Body of pancreas (tissue), 4 donors: ENCODE results near the gene COP1. TPM values are rescaled to one million over a fixed set of nuclear protein-coding genes. Genes with fewer than 3 reads are reported as not detected.

Source experiments
- ATAC-seq: fragments of 150-250 bp; one replicate; pipeline ENCODE4 v1.9.1; 2016
- DNase-seq, 4 donors: peaks; one replicate each; pipeline ENCODE4 v3.0.0-alpha.2; 2019
- H3K27ac ChIP-seq, 4 donors: fragments of 200-600 bp; sonication (generic); 1 replicate in 3 of 4; 2 replicates in 1 of 4; pipeline versions ENCODE4 v1.5.1 to v1.6.1; 2016 to 2019; ENCODE audit warnings: mild to moderate bottlenecking in 1 of 4, mixed read lengths in 1 of 4, moderate library complexity in 1 of 4
- H3K27me3 ChIP-seq, 2 donors: fragments of 200-600 bp; sonication (generic); one replicate each; pipeline ENCODE4 v1.6.0; 2016; ENCODE audit warnings: mild to moderate bottlenecking in 1 of 2
- H3K36me3 ChIP-seq, 2 donors: fragments of 200-600 bp; sonication (generic); replicated peaks in 1 of 2; 2 replicates each; pipeline ENCODE4 v1.5.1; 2016; ENCODE audit warnings: low read depth in 2 of 2; ENCODE audit not compliant: insufficient read depth in 1 of 2
- H3K4me1 ChIP-seq: fragments of 200-600 bp; sonication (generic); one replicate; pipeline ENCODE4 v1.6.0; 2016
- H3K4me3 ChIP-seq, 2 donors: fragments of 200-600 bp; sonication (generic); 1 replicate in 1 of 2; 2 replicates in 1 of 2; pipeline ENCODE4 v1.5.1; 2016 to 2019
- H3K9me3 ChIP-seq, 3 donors: fragments of 200-600 bp; sonication (generic); 1 replicate in 2 of 3; 2 replicates in 1 of 3; pipeline ENCODE4 v1.5.1; 2016
- POLR2A ChIP-seq, 3 donors: fragments of 450-650 bp; IDR thresholded peaks; one replicate each; pipeline ENCODE4 v1.6.1; 2016; ENCODE audit warnings: antibody characterized with exemption in 3 of 3, mild to moderate bottlenecking in 2 of 3
- WGBS, 2 donors: methylation state at CpG; one replicate each; pipeline ENCODE4 v1.1.5; 2017; 5-methylcytosine and 5-hydroxymethylcytosine counted together
- intact Hi-C: fragments of 100-400 bp; cut with DNase I; formaldehyde crosslinking; loops from one replicate; pipeline ENCODE4 v1.15.1; 2023
- total RNA-seq, 2 donors: library from RNA; depleted of rRNA; stranded (reverse); fragments of >200 nt; gene quantifications; one replicate each; pipeline ENCODE4 v1.1.0, GENCODE V29; 2016
- TF ChIP-seq, protein P1 (sequence below), 7 experiments: fragments of 450-650 bp in 4 of 7; fragments of 200-600 bp in 3 of 7; sonication (generic) in 3 of 7; IDR thresholded peaks; one replicate each; pipeline ENCODE4 v1.5.1; 2016 to 2019; ENCODE audit warnings: antibody characterized with exemption in 7 of 7

The COP1 gene
- total RNA-seq, 2 donors from 2014 or later, result 36.6 to 45.8 TPM

DNA sequence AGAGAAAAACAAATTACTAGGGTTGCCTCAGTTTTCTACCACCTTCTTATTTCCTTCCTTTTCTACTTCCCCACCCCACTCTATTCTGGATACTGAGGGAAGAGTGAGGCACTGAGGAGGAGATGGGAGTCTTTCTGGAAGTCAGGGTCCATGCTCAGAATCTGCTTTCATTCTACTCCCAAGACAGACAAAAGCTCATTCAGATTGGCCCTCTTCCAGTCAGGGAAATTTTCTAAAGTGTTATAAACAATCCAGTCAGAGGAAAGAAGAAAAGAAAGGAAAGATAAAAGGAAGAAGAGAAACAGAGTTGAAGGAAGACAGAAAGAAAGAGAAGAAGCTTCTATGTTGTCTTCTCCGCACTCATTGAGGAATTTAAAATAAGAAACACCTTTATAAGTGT lies 228.6 kb downstream of the COP1 start:
- DNase-seq, result no peak
- WGBS, 2 donors, result 97 to 100% methylated on average over 1 of the region's 1 CpG
- H3K9me3 ChIP-seq, result peaks cover 0 to 4% (median 0%) of the 10 kb centered on the region in 3 donors
- no peaks in the 10 kb centered on the region for H3K27me3 ChIP-seq
- H3K36me3 ChIP-seq, result peaks cover 0 to 4% of the 10 kb centered on the region in 2 donors
- H3K4me3 ChIP-seq, result no peak overlapping the region
- no peak overlapping the region for H3K27ac ChIP-seq
- TF ChIP-seq, protein P1, sequence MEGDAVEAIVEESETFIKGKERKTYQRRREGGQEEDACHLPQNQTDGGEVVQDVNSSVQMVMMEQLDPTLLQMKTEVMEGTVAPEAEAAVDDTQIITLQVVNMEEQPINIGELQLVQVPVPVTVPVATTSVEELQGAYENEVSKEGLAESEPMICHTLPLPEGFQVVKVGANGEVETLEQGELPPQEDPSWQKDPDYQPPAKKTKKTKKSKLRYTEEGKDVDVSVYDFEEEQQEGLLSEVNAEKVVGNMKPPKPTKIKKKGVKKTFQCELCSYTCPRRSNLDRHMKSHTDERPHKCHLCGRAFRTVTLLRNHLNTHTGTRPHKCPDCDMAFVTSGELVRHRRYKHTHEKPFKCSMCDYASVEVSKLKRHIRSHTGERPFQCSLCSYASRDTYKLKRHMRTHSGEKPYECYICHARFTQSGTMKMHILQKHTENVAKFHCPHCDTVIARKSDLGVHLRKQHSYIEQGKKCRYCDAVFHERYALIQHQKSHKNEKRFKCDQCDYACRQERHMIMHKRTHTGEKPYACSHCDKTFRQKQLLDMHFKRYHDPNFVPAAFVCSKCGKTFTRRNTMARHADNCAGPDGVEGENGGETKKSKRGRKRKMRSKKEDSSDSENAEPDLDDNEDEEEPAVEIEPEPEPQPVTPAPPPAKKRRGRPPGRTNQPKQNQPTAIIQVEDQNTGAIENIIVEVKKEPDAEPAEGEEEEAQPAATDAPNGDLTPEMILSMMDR (IDR thresholded peaks at IDR 0.05), result no peak
- TF ChIP-seq POLR2A (IDR thresholded peaks at IDR 0.05), result no peak
- no peak for ATAC-seq
- intact Hi-C loops, result no loop called here
- no peaks in the 10 kb centered on the region for H3K4me1 ChIP-seq

DNA sequence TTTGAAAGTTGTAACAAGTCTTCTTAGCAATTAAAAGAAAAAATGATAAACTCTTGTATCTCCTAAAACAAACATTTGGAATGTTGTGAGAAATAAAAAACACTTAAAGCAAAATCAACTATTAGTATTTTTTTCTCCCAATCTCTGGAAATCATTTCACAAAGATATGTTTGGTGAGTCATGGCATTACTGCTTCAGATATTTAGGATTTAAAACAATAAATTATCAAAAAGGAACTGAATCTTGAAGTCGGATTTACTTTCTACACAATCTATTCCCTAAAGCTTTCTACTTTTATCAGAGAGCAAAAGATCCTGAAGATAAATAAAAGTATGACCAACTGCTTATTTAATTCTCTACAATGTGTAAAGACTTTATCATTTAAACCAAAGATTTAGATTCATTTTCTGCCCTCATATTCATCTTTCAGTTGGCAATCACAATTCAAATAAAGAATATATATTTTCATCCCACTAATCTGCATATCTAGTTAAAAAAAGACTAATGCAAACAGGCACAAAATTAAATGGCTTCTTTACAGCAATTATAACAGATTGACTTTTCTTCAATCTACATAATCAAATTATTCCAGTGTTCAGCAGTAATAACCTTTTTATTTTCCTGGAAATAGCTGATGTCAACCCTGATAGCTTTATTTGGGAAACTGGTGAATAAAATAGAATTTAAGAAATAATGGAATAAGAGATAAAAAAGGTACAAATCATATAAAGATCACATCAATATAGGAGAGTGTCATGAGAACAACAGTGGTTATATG lies 230.0 kb downstream of the COP1 start:
- no peak for DNase-seq
- Histone ChIP-seq H3K4me1 (no peaks in the 10 kb centered on the region), H3K36me3 (no peaks in the 10 kb centered on the region), H3K4me3 (no peak overlapping the region), H3K27me3 (no peaks in the 10 kb centered on the region), H3K9me3 (no peaks in the 10 kb centered on the region), H3K27ac (no peak overlapping the region)
- 67 to 84% methylated on average over 1 of the region's 1 CpG for WGBS, 2 donors
- ATAC-seq, result no peak
- intact Hi-C loops, result no loop called here
- TF ChIP-seq, protein P1 (IDR thresholded peaks at IDR 0.05), result no peak
- no peak for TF ChIP-seq POLR2A (IDR thresholded peaks at IDR 0.05)

DNA sequence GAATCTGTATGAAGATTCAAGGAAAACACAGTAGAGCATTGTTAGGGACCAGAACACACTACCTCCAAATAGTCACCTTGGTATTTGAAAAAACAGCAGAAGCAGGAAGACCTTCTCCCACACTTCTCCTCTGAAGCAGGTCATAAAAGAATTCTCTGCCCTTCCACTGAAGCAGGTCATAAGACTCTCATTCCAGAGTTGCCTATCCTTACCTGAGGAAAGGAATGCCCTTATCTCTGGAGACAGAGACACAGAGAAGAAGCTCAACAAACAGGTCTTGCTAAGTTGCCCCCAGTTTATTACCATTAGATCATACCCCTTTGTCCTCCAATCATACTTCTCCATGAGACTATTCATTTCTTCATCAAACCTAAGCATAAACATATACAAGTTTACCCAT lies 237.9 kb downstream of the COP1 start:
- ATAC-seq, result no peak
- Histone ChIP-seq H3K27me3 (no peaks in the 10 kb centered on the region), H3K9me3 (no peaks in the 10 kb centered on the region), H3K4me1 (no peaks in the 10 kb centered on the region), H3K27ac (no peak overlapping the region), H3K4me3 (no peak overlapping the region), H3K36me3 (peaks cover 0 to 1% of the 10 kb centered on the region in 2 donors)
- intact Hi-C loops, result no loop called here
- TF ChIP-seq, protein P1 (IDR thresholded peaks at IDR 0.05), result no peak
- TF ChIP-seq POLR2A (IDR thresholded peaks at IDR 0.05), result no peak
- no peak for DNase-seq

DNA sequence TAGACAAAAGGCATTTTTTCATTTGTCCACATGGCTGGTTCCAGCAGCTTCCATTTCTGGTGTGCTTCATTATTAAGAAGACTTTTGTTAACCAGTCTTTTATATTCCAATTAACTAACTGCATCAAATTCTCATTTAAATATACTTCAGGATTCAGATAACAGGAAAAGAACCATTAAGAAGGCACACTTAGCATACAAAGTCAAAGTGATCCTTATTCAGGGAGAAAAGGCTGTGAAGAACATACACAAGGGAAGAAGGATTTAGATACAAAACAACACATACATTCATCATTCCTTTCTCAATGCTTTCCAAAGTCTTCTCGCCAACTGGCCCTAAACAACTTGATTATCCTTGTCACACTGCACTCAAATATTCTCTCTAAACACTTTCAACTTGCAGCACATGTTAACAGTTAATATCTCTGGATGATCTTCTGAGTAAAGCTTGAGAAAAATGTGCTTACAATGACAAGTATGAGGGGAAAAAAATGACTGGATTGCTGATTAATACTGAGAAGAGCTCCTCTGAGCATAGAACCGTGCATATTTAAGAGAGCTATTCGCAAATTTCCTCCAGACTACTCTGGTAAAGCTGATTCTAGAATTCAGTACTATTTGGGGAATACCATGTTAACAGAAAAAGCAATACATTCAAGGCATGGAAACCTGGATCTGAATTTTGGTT lies 238.5 kb downstream of the COP1 start:
- no peak for ATAC-seq

More for the DNA sequence above, 238.5 kb downstream of the COP1 start:
- Histone ChIP-seq H3K27me3 (no peaks in the 10 kb centered on the region), H3K4me1 (no peaks in the 10 kb centered on the region), H3K9me3 (no peaks in the 10 kb centered on the region), H3K36me3 (peaks cover 0 to 1% of the 10 kb centered on the region in 2 donors), H3K27ac (no peak overlapping the region), H3K4me3 (no peak overlapping the region)
- TF ChIP-seq, protein P1 (IDR thresholded peaks at IDR 0.05), result no peak
- no peak for TF ChIP-seq POLR2A (IDR thresholded peaks at IDR 0.05)
- 84 to 85% methylated on average over 3 of the region's 3 CpGs for WGBS, 2 donors
- DNase-seq, result no peak
- intact Hi-C loops, result no loop called here
